WTC11 (cell line): Measurements from ENCODE around the gene CLBA1. TPM values are rescaled to one million over a fixed set of nuclear protein-coding genes. Genes with fewer than 3 reads are reported as not detected.
A peak's percentile ranks its signal among the peaks of the same experiment; 100 is the strongest.

ENCODE experiments used
- ATAC-seq: fragments of 200-7000 bp; cut with Tn5 transposase; 2 replicates; pipeline ENCODE4 v1.10.0; 2021; ENCODE audit warnings: mild to moderate bottlenecking, moderate library complexity
- CTCF ChIA-PET: fragments of 300-600 bp; sonication (Branson Sonifier 250); formaldehyde crosslinking; loops from one replicate; lab custom pipeline; 2021; ENCODE audit warnings: antibody characterized with exemption; lab: Charles Lee
- POLR2A ChIA-PET: fragments of 350-600 bp; sonication (Branson Sonifier 250); formaldehyde crosslinking; loops from one replicate; lab custom pipeline; 2021; ENCODE audit warnings: antibody characterized with exemption; lab: Charles Lee
- DNase-seq: peaks from one replicate; pipeline ENCODE4 v3.0.0; 2021; ENCODE audit warnings: low spot score
- H3K27ac Mint-ChIP-seq: 2 replicates; pipeline ENCODE4 v1.8.0; 2021; ENCODE audit warnings: mixed read lengths
- H3K27me3 Mint-ChIP-seq: 2 replicates; pipeline ENCODE4 v1.8.0; 2021; ENCODE audit warnings: low read depth, mild to moderate bottlenecking, moderate library complexity, mixed read lengths
- H3K36me3 Mint-ChIP-seq: 2 replicates; pipeline ENCODE4 v1.8.0; 2021; ENCODE audit warnings: mixed read lengths
- H3K4me1 Mint-ChIP-seq: 2 replicates; pipeline ENCODE4 v1.8.0; 2022; ENCODE audit warnings: mixed read lengths
- H3K4me3 Mint-ChIP-seq: 2 replicates; pipeline ENCODE4 v1.8.0; 2021; ENCODE audit warnings: mild to moderate bottlenecking, moderate library complexity, mixed read lengths
- H3K9me3 Mint-ChIP-seq: 2 replicates; pipeline ENCODE4 v1.8.0; 2021; ENCODE audit warnings: mixed read lengths
- AFF4 ChIP-seq: sonication (generic); formaldehyde crosslinking; IDR thresholded peaks from 2 replicates; pipeline ENCODE4 v1.8.1; 2023; ENCODE audit warnings: mild to moderate bottlenecking, missing genetic modification reagents, borderline replicate concordance
- ATF1 ChIP-seq: sonication (generic); formaldehyde crosslinking; IDR thresholded peaks from 2 replicates; pipeline ENCODE4 v1.8.1; 2023; ENCODE audit warnings: mild to moderate bottlenecking, moderate library complexity, missing genetic modification reagents
- CREB1 ChIP-seq: sonication (generic); formaldehyde crosslinking; IDR thresholded peaks from 2 replicates; pipeline ENCODE4 v1.8.0; 2023; ENCODE audit warnings: mild to moderate bottlenecking, missing genetic modification reagents
- CREM ChIP-seq: sonication (generic); formaldehyde crosslinking; IDR thresholded peaks from 2 replicates; pipeline ENCODE4 v1.8.1; 2022; ENCODE audit warnings: mild to moderate bottlenecking, missing genetic modification reagents, moderate library complexity
- EMX1 ChIP-seq: fragments of 250-450 bp; sonication (Bioruptor Pico); IDR thresholded peaks from 2 replicates; pipeline ENCODE4 v1.8.0; 2021; ENCODE audit warnings: mild to moderate bottlenecking
- GRHL2 ChIP-seq: fragments of 250-450 bp; sonication (Bioruptor Pico); IDR thresholded peaks from 2 replicates; pipeline ENCODE4 v1.8.0; 2022; ENCODE audit warnings: mild to moderate bottlenecking, moderate library complexity; ENCODE audit not compliant: insufficient replicate concordance, severe bottlenecking
- IRF2 ChIP-seq: sonication (generic); formaldehyde crosslinking; IDR thresholded peaks from 2 replicates; pipeline ENCODE4 v1.8.0; 2022; ENCODE audit warnings: low read depth, missing genetic modification reagents, borderline replicate concordance
- KAT7 ChIP-seq: sonication (generic); formaldehyde crosslinking; IDR thresholded peaks from 2 replicates; pipeline ENCODE4 v1.8.1; 2023; ENCODE audit warnings: missing genetic modification reagents, mild to moderate bottlenecking, borderline replicate concordance
- MYBL2 ChIP-seq: sonication (generic); formaldehyde crosslinking; IDR thresholded peaks from 2 replicates; pipeline ENCODE4 v1.8.1; 2023; ENCODE audit warnings: mild to moderate bottlenecking, moderate library complexity, missing genetic modification reagents
- NFATC4 ChIP-seq: fragments of 250-450 bp; sonication (Bioruptor Pico); IDR thresholded peaks from 2 replicates; pipeline ENCODE4 v1.9.0; 2021; ENCODE audit warnings: mild to moderate bottlenecking
- NR1H2 ChIP-seq: sonication (generic); formaldehyde crosslinking; IDR thresholded peaks from 2 replicates; pipeline ENCODE4 v1.9.0; 2021; ENCODE audit warnings: mild to moderate bottlenecking, moderate library complexity, missing genetic modification reagents
- NR2C2 ChIP-seq: sonication (generic); formaldehyde crosslinking; IDR thresholded peaks from 2 replicates; pipeline ENCODE4 v1.8.0; 2022; ENCODE audit warnings: mild to moderate bottlenecking, missing genetic modification reagents
- OVOL2 ChIP-seq: fragments of 250-450 bp; sonication (Bioruptor Pico); IDR thresholded peaks from 2 replicates; pipeline ENCODE4 v1.9.0; 2021; ENCODE audit warnings: mild to moderate bottlenecking, borderline replicate concordance
- RORB ChIP-seq: fragments of 250-450 bp; sonication (Bioruptor Pico); IDR thresholded peaks from 2 replicates; pipeline ENCODE4 v1.9.0; 2021; ENCODE audit warnings: mild to moderate bottlenecking
- SMAD4 ChIP-seq: sonication (generic); formaldehyde crosslinking; IDR thresholded peaks from 2 replicates; pipeline ENCODE4 v1.8.0; 2022; ENCODE audit warnings: mild to moderate bottlenecking, missing genetic modification reagents
- ZMAT4 ChIP-seq: fragments of 250-450 bp; sonication (Bioruptor Pico); IDR thresholded peaks from 2 replicates; pipeline ENCODE4 v1.9.0; 2021; ENCODE audit warnings: mild to moderate bottlenecking
- ZNF232 ChIP-seq: sonication (generic); formaldehyde crosslinking; IDR thresholded peaks from 2 replicates; pipeline ENCODE4 v1.8.0; 2022; ENCODE audit warnings: mild to moderate bottlenecking, missing genetic modification reagents
- ZNF512 ChIP-seq: sonication (generic); formaldehyde crosslinking; IDR thresholded peaks from 2 replicates; pipeline ENCODE4 v1.8.1; 2022; ENCODE audit warnings: missing genetic modification reagents, borderline replicate concordance
- total RNA-seq: library from RNA; stranded (reverse); gene quantifications from 3 replicates; pipeline ENCODE4 v1.2.3, GENCODE V29; 2021
- TF ChIP-seq, protein P1 (sequence below): sonication (generic); formaldehyde crosslinking; IDR thresholded peaks from 2 replicates; pipeline ENCODE4 v1.8.1; 2022; ENCODE audit warnings: mild to moderate bottlenecking, missing genetic modification reagents, moderate library complexity, borderline replicate concordance
- TF ChIP-seq, protein P2 (sequence below): sonication (generic); formaldehyde crosslinking; IDR thresholded peaks from 2 replicates; pipeline ENCODE4 v1.8.1; 2022; ENCODE audit warnings: low read depth, missing genetic modification reagents, borderline replicate concordance
- TF ChIP-seq, protein P3 (sequence below): sonication (generic); formaldehyde crosslinking; IDR thresholded peaks from 2 replicates; pipeline ENCODE4 v1.8.0; 2022; ENCODE audit warnings: mild to moderate bottlenecking, missing genetic modification reagents

The CLBA1 gene
- total RNA-seq, 1 experiment from 2014 or later = 3.8 TPM

GRCh38 chr14:104936361-104937155, 49.0 kb upstream of the CLBA1 start:
- ChIA-PET CTCF (interaction anchor here (1.3 to 1.9 kb wide), 3 partner anchors 39 to 168 kb away, joined by 4 to 5 read pairs (median 4); no protein-coding TSS in a partner anchor), POLR2A (no interaction called here)
- H3K27me3 Mint-ChIP-seq = peaks cover 82% of the 10 kb centered on the region

DNA sequence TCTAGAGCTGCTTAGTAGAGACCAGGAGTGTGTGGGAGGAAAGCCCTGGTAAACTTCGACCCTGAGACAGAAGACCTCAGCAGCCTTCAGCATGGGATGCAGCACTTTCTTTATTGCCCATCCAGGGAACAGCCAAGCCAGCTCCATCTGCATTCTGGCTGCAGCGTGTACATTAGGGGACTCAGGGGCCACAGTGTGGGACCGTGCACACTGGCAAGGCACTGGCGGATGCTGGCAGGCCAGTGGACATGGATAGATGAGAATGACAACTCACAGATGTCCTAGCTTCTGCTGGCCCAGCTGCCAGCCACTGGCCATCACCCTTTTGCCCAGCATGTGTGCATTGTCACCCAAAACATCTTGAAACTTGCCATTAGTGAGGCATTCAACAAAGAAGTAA, 48.4 kb upstream of the CLBA1 start:
- ChIA-PET CTCF (interaction anchor here (1.3 to 1.9 kb wide), 3 partner anchors 38 to 168 kb away, joined by 4 to 5 read pairs (median 4); no protein-coding TSS in a partner anchor), POLR2A (no interaction called here)
- Mint-ChIP-seq H3K9me3 (0 out of 2 replicates have a peak, but pooled peaks cover 3% of the 10 kb centered on the region), H3K27ac (no peak overlapping the region), H3K27me3 (peaks cover 76% of the 10 kb centered on the region), H3K4me1 (no peaks in the 10 kb centered on the region), H3K4me3 (no peak overlapping the region), H3K36me3 (no peaks in the 10 kb centered on the region)
- peak; percentile 8 for DNase-seq
- no peak for ATAC-seq
- no peak for TF ChIP-seq NR2C2 (CRISPR knock-in tag)
- TF ChIP-seq, protein P1, sequence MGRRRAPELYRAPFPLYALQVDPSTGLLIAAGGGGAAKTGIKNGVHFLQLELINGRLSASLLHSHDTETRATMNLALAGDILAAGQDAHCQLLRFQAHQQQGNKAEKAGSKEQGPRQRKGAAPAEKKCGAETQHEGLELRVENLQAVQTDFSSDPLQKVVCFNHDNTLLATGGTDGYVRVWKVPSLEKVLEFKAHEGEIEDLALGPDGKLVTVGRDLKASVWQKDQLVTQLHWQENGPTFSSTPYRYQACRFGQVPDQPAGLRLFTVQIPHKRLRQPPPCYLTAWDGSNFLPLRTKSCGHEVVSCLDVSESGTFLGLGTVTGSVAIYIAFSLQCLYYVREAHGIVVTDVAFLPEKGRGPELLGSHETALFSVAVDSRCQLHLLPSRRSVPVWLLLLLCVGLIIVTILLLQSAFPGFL (CRISPR knock-in tag) = no peak
- TF ChIP-seq ZNF232 (CRISPR knock-in tag) = no peak
- TF ChIP-seq, protein P2, sequence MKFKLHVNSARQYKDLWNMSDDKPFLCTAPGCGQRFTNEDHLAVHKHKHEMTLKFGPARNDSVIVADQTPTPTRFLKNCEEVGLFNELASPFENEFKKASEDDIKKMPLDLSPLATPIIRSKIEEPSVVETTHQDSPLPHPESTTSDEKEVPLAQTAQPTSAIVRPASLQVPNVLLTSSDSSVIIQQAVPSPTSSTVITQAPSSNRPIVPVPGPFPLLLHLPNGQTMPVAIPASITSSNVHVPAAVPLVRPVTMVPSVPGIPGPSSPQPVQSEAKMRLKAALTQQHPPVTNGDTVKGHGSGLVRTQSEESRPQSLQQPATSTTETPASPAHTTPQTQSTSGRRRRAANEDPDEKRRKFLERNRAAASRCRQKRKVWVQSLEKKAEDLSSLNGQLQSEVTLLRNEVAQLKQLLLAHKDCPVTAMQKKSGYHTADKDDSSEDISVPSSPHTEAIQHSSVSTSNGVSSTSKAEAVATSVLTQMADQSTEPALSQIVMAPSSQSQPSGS = no peak
- no peak for TF ChIP-seq CREB1 (CRISPR knock-in tag)
- no peak for TF ChIP-seq CREM (CRISPR knock-in tag)
- no peak for TF ChIP-seq SMAD4
- no peak for TF ChIP-seq NFATC4 (CRISPR knock-in tag)

More at GRCh38 chr14:104936361-104937155, 49.0 kb upstream of the CLBA1 start:
- ATAC-seq = no peak
- DNase-seq = peak; percentile 4
- no peak for TF ChIP-seq SMAD4
- TF ChIP-seq ZMAT4 = no peak
- no peak for TF ChIP-seq MYBL2 (CRISPR knock-in tag)
- TF ChIP-seq IRF2 (CRISPR knock-in tag) = no peak
- TF ChIP-seq KAT7 (CRISPR knock-in tag) = no peak
- TF ChIP-seq OVOL2 (CRISPR knock-in tag) = no peak
- no peak for TF ChIP-seq RORB (CRISPR knock-in tag)
- TF ChIP-seq ZNF512 (CRISPR knock-in tag) = no peak
- TF ChIP-seq AFF4 (CRISPR knock-in tag) = no peak
- no peak for TF ChIP-seq ATF1
- no peak for TF ChIP-seq NR1H2 (CRISPR knock-in tag)
- TF ChIP-seq EMX1 (CRISPR knock-in tag) = no peak
- TF ChIP-seq GRHL2 (CRISPR knock-in tag) = no peak
- TF ChIP-seq, protein P3, sequence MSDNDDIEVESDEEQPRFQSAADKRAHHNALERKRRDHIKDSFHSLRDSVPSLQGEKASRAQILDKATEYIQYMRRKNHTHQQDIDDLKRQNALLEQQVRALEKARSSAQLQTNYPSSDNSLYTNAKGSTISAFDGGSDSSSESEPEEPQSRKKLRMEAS = no peak
- Mint-ChIP-seq H3K4me1 (no peaks in the 10 kb centered on the region), H3K27ac (no peak overlapping the region), H3K9me3 (0 out of 2 replicates have a peak, but pooled peaks cover 3% of the 10 kb centered on the region), H3K36me3 (no peaks in the 10 kb centered on the region), H3K4me3 (no peak overlapping the region)
